ENCODE measurements around the gene AP1M2. TPM values are rescaled to one million over a fixed set of nuclear protein-coding genes. Genes with fewer than 3 reads are reported as not detected.

The AP1M2 gene
- 7.8 and 14.8 TPM in 2 replicates for total RNA-seq (2014; rRNA removed; shearing (Covaris generic))

- DNase-seq (ENCODE audit: low spot score): no peak
Measured at GRCh38 chr19:10587022-10587838, at the start of gene AP1M2. TSS of gene AP1M2 (minus strand) at chr19:10587312. CDS start at chr19:10587231, 81 bp downstream.

GRCh38 chr19:10636304-10636972, 49.3 kb upstream of the AP1M2 start:
- no peak for DNase-seq (ENCODE audit: low spot score)

GRCh38 chr19:10634963-10635362, 47.9 kb upstream of the AP1M2 start:
- no peak for DNase-seq (ENCODE audit: low spot score)

GRCh38 chr19:10634430-10634829, 47.3 kb upstream of the AP1M2 start:
- DNase-seq (ENCODE audit: low spot score): no peak

- DNase-seq (ENCODE audit: low spot score): no peak
Measured at GRCh38 chr19:10631874-10632273, 44.8 kb upstream of the AP1M2 start.

GRCh38 chr19:10625762-10626138, 38.6 kb upstream of the AP1M2 start:
- DNase-seq (ENCODE audit: low spot score): no peak

- peak; percentile 29 for DNase-seq (ENCODE audit: low spot score)
Measured at GRCh38 chr19:10625003-10625761, 38.1 kb upstream of the AP1M2 start, which contains the start of gene SLC44A2. TSS of gene SLC44A2 (plus strand) at chr19:10625553. CDS start at chr19:10625634, 81 bp downstream.

- DNase-seq (ENCODE audit: low spot score): no peak
Measured at GRCh38 chr19:10624585-10624984, 37.5 kb upstream of the AP1M2 start.

GRCh38 chr19:10621966-10622365, 34.9 kb upstream of the AP1M2 start:
- DNase-seq (ENCODE audit: low spot score): no peak

- DNase-seq (ENCODE audit: low spot score): no peak
Measured at GRCh38 chr19:10620786-10621185, 33.7 kb upstream of the AP1M2 start.

- DNase-seq (ENCODE audit: low spot score): no peak
Measured at GRCh38 chr19:10618846-10619245, 31.7 kb upstream of the AP1M2 start.

- no peak for DNase-seq (ENCODE audit: low spot score)
Measured at GRCh38 chr19:10617409-10618121, 30.5 kb upstream of the AP1M2 start.

GRCh38 chr19:10615429-10616023, 28.4 kb upstream of the AP1M2 start:
- no peak for DNase-seq (ENCODE audit: low spot score)

- DNase-seq (ENCODE audit: low spot score): no peak
Measured at GRCh38 chr19:10612499-10613119, 25.5 kb upstream of the AP1M2 start.

GRCh38 chr19:10611907-10612306, 24.8 kb upstream of the AP1M2 start:
- no peak for DNase-seq (ENCODE audit: low spot score)

- no peak for DNase-seq (ENCODE audit: low spot score)
Measured at GRCh38 chr19:10604460-10604980, 17.4 kb upstream of the AP1M2 start.

GRCh38 chr19:10603873-10604459, 16.9 kb upstream of the AP1M2 start:
- DNase-seq (ENCODE audit: low spot score): no peak

- no peak for DNase-seq (ENCODE audit: low spot score)
Measured at GRCh38 chr19:10603084-10603872, 16.2 kb upstream of the AP1M2 start.

- DNase-seq (ENCODE audit: low spot score): no peak
Measured at GRCh38 chr19:10602330-10603083, 15.4 kb upstream of the AP1M2 start.

All from H4 (cell line).